Measurements from ENCODE around the gene GOLGA6L26.
"Not testable (repeated sequence)": the region's sequence is repeated elsewhere in the genome, so short reads cannot be mapped to it uniquely, and the experiment has no call there.

The GOLGA6L26 gene, protein sequence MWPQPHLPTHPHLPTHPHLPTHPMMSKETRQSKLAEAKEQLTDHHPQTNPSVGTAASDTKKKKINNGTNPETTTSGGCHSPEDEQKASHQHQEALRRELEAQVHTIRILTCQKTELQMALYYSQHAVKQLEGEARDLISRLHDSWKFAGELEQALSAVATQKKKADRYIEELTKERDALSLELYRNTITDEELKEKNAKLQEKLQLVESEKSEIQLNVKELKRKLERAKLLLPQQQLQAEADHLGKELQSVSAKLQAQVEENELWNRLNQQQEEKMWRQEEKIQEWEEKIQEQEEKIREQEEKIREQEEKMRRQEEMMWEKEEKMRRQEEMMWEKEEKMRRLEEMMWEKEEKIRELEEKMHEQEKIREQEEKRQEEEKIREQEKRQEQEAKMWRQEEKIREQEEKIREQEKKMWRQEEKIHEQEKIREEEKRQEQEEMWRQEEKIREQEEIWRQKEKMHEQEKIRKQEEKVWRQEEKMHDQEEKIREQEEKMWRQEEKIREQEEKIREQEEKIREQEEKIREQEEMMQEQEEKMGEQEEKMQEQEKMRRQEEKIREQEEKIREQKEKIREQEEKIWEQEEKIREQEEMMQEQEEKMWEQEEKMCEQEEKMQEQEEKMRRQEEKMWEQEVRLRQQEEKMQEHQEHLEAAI

DNA sequence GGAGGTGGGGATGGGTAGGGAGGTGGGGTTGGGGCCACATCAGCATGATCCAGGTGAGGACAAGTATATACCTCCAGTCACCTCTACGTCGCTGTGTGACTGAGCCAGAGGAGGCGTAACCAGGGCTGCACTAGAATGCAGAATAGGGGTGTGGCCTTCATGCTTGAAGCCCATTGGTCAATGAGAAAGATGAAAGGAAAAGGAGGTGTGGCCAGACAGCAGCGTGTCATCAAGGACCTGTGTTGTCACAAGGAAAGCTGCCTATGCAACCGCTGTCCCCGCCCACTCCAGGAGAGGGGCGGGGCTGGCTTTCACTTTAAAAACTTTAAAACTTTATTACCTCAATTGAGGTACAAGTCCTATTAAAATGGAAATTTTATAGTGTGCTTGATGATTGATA, at the start of gene GOLGA6L26:
Gene GOLGA6L26 (minus strand): TSS at position 101 of the 400 bp plus-strand sequence. CDS start 61 bp downstream, at position 40.
- DNase-seq, result not testable (repeated sequence)

DNA sequence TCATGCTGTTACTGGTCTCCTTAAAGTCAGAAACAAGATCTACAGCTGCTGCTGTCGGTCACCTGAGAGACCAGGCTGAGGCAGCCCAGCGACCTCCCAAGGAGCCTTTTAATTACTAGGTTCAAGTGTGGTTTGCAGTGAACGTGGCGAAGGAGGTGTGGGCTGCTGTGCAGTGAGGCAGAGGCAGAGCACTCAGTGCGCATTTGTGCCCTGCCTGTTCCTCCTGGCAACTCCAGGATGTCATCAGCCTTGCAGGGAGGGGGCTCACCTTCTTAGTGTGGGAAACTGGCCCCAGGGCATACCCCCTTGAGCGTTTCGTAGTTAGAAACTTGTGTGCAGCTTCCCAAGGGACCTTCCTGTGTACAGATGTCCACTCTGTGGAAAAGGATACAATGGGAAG, 47.2 kb upstream of the GOLGA6L26 start:
- not testable (repeated sequence) for DNase-seq

DNA sequence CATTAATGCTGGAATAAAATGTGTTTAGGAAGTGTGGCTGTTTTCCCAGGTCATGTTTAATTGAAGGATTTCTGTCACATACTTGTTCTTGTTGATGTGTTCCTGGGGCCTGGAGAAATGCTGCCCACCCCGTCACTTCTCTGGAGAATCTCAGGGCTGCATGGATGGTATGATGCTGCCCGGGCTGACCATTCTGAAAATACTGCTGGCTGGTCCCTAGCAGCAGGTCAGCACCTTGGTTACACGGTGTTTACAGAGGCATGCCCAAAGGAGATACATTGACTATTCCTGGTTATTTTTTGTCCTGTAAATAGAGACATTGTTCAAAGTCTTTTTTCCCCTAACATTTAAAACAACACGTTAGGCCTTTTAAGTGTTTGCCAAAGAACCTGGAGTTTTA, 46.7 kb upstream of the GOLGA6L26 start:
- not testable (repeated sequence) for DNase-seq

DNA sequence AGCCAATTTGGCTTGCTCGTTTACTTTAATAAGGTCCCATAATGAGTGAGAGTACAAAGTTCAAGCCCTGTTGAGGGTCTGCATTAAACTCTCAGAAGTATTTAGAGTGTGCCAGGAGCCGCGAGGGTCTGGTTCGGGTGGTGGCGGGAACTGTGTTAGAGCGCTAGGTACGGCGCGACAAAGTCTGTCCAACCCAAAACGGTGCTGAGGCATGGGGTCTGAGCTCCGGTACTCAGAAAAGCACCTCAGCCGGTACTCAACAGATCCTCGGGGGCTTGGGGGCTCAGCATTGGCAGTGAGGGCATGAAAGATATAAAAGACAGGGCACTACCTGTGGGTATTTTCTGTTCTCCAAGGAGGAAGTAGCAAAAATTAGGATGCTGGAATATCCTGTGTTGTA, 45.0 kb upstream of the GOLGA6L26 start:
- not testable (repeated sequence) for DNase-seq

DNA sequence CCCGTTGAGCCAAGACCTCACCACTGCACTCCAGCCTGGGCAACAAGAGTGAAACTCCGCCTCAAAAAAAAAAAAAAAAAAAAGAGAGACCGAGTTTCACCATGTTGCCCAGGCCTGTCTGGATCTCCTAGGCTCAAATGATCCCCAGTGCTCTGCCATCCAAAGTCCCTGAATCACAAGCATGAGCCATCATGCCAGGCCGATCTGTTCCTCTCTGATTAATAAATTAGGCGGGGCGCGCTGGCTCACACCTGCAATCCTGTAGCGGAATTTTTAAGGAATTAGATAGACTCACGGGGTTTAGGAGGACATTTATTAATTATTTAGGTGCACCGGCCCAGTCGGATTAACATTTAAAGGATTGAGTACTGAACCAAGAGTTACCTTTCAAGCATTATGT, 40.2 kb upstream of the GOLGA6L26 start:
- not testable (repeated sequence) for DNase-seq

DNA sequence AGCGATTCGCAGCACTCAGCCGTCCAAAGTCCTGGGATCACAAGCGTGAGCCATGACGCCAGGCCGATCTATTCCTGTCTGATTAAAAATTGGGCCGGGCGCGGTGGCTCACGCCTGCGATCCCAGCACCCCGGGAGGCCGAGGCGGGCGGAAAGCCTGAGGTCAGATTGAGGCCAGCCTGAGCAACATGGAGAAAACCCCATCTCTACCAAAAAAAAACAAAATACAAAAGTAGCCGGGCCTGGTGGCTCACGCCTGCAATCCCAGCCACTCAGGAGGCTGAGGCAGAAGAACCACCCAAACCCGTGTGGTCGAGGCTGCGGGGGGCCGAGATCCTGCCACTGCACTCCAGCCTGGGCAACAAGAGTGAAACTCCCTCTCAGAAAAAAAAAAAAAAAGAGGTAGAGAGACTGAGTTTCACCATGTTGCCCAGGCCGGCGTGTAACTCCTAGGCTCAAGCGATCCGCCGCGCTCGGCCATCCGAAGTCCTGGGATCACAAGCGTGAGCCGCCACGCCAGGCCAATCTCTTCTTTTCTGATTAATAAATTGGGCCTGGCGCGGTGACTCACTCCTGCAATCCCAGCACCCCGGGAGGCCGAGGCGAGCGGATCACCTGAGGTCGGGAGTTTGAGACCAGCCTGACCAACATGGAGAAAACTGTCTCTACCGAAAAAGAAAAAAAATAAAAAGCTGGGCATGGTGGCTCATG, 39.0 kb upstream of the GOLGA6L26 start:
- DNase-seq, result not testable (repeated sequence)

DNA sequence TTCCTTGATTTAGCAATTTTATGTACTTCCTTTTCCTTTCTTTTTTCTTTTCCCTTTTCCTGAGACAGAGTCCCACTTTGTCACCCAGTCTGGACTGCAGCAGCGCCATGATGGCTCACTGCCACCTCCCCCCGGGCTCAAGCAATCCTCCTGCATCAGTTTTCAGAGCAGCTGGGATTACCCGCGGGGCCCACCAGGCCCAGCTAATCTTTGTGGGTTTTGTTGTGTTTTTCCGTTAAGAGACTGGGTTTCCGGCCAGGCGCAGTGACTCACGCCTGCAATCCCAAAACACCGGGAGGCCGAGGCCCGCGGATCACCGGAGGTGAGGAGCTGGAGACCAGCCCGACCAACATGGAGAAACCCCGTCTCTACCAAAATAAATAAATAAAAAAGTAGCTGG, 38.3 kb upstream of the GOLGA6L26 start:
- DNase-seq, result no peak

DNA sequence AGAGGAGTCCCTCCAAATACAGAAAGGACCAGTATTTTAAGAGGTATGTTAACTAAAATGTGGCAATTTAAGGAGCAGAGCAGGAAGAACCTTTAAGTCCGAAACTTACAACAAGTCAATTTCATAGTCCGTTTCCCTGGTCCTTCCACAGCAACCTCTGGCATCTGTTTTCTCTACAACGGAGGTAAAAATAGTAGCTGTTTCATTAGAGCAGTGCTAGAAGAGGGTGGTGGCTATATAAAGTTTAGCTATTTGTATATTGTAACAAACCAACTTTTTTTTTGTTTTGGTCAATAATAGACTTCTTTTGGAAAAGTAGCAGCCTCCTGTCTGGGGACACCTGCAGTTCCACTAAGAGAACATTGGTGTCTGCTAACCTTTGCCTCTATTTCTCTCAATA, 37.9 kb upstream of the GOLGA6L26 start:
- DNase-seq, result not testable (repeated sequence)

DNA sequence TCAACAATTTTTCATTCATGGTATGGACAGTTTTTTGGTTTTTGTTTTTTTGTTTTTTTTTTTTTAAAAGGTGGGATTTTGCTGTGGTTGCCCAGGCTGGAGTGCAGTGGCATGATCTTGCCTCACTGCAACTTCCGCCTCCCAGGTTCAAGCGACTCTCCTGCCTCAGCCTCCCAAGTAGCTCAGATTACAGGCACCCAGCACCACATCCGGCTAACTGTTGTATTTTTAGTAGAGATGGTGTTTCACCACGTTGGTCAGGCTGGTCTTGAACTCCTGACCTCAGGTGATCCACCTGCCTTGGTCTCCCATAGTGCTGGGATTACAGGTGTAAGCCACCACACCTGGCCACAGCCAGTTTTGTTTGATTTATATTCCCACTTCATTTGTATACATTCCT, 37.1 kb upstream of the GOLGA6L26 start:
- DNase-seq, result not testable (repeated sequence)

DNA sequence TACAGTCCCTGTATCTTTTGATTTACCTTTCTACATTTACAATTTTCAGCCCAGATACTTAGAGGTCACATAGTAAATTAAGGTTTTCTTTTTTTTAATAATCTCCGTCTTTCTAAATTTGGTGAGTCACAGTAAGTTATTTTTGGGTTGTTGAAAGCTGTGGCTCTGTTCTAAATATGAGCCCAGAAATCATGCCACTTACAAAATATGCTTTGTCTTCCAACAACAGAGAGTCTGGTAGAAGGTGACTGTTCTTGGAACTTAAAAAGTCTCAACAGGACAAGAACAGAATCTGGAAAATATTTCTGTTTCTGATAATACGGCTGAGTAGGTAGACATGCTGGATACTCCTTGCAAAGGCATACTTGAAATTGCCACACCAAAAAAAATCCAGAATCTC, 36.6 kb upstream of the GOLGA6L26 start:
- DNase-seq, result no peak

DNA sequence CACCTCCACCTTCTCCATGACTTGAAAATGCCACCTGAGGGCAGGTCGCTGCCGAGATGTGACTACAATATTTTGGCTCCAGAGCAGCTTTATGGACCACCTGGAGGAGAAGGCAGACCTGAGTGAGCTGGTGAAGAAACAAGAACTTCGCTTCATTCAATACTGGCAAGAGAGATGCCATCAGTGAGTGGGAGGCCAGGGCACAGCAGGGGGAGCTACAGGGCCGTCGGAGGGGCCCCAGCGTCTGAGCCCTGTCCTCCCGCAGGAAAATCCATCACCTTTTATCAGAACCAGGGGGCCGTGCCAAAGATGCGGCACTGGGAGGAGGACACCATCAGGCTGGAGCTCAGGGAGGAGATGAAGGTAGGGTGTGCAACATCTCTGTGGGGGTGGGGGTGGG, 30.3 kb upstream of the GOLGA6L26 start:
- not testable (repeated sequence) for DNase-seq

DNA sequence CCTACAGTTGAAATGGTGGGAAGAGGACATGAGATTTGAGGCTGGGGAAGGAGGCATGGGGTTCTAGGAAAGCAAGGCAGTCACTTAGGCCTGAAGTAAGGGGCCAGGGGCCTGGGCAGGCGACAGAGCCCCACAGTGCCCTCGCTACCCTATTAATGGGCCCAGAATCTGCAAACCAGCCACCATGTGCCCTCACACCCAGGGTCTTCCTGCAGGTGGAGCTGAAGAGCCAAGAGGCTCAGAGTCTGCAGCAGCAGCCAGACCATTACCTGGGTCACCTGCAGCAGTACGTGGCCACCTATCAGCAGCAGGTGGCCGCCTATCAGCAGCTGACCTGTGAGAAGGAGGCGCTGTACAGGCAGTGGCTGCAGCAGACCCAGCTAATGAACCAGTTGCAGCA, 28.6 kb upstream of the GOLGA6L26 start:
- not testable (repeated sequence) for DNase-seq

DNA sequence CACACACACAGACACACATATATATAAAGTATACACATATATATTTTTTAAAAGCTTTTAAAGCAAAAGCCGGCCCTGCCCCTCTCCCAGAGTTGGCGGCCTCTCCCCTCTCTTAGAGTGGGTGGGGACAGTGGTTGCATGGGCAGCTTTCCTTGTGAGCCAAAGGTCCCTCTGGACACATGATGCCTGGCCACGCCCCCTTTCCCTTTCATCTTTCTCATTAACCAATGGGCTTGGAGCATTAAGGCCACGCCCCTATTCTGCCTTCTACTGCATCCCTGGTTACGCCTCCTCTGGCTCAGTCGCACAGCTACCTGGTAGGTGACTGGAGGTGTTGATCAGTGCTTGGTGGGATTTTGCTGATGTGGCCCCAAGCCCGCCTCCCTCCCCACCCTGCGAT, 20.5 kb upstream of the GOLGA6L26 start, which contains the start of gene GOLGA8S:
Gene GOLGA8S (plus strand): TSS at position 301 of the 400 bp plus-strand sequence. CDS start 62 bp downstream, at position 363.
- DNase-seq, result not testable (repeated sequence)

DNA sequence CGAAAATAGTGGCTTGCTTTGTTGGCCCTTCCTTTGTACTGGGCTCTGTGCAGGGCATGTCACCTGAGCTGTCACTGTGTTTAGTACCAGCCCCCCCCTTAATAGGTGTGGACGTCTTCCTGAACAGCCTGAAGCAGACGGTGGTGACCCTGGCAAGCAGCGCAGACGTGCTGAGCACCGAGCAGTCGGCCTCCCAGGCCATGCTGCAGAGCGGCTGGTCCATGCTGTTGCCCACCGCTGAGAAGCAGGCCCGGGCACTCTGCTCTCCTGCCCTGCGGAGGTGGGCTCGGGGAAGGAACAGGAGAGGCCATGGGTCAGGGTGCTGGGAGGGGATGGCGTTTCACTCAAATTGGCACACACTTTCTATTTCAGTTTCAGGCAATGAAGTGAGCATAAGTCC, 22.8 kb downstream of the GOLGA6L26 start:
- not testable (repeated sequence) for DNase-seq

DNA sequence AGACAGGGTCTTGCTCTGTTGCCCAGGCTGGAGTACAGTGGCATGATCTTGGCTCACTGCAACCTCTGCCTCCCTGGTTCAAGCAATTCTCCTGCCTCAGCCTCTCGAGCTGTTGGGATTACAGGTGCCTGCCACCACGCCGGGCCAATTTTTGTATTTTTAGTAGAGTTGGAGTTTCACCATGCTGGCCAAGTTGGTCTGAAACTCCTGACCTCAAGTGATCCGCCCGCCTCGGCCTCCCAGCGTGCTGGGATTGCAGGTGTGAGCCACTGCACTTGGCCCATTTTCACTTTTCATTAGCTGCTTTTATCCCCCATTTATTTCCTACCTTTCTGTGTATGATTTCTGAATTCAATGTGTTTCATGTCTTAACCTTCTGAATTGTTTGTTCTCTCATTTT, 28.1 kb downstream of the GOLGA6L26 start:
- not testable (repeated sequence) for DNase-seq

DNA sequence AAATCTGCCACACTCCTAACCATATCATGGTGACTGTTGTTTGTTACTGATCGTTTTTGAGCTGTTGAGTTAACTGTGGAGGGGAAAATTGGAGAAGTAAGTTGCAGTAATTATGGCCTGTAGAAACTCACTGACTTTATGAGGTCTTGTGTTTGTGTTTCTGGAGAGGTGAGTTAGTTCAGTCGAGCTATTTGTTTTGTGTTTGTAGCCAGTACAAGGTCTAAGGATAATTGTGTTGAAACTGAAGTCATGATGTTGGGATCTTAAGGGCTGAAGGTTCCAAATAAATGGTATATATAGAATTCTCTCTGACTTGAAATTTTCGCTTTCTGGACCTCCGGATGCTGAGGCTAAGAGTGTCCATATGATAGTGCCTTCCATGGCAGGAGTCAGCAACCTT, 29.2 kb downstream of the GOLGA6L26 start:
- DNase-seq, result not testable (repeated sequence)

DNA sequence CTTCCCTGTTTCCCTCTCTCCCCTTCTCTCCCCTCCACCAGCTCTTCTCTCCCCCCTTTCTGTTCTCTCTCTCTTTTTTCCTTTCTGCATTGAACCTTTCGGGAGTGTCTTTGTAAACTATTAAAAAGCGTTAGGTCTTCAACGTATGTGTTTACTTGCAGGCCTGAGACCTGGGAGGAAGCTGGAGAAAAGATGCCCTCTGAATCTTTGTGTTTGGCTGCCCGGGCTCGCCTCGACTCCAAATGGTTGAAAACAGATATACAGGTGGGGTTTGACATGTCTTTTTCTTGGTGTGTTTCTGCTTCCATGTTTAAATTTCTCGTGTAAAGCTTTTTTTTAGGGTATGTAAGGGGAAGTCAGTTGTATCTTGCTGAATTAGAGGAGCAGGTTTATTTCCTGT, 29.7 kb downstream of the GOLGA6L26 start:
- not testable (repeated sequence) for DNase-seq

DNA sequence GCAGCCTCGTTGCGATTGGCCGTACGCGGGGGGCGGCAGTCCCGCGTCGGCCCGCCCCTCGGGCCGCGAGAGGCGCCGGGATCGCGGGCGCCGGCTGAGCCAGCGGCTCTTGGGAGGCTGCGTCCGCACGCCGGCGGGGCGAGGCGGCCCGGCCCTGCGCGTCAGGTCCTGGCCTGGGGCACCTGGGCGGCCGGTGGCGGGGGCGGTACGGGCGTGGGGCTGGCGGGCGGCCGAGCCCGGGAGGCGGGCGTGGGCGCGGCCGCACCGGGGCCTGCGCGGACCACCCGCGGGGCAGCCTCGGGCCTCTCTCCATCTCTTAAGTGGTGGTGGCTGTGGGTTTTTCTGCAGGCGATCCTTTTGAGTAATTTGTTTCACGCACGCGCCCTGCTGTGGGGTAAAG, 30.3 kb downstream of the GOLGA6L26 start:
- not testable (repeated sequence) for DNase-seq

DNA sequence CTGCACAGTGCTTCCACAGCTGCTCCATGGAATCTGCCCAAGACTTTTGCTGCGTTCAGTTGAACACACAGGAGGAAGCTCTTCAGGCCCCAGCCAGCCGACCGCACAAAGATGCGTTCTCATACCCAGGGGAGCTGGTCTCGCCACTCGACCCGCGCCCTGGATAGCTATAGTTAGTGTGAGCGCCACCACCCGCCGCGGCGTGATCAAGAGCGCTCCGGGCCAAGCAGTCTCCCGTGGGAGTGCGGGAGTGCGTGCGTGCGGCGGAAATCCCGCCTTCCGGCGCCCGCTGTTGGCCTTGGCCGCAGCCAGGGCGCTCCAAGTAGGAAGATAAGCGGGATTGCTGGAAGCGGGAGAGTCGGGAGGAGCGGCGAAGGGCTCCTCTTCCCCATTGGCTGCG, 30.8 kb downstream of the GOLGA6L26 start:
- DNase-seq, result not testable (repeated sequence)
